ENCODE measurements around the gene PDLIM3.

The PDLIM3 gene

GRCh38 chr4:185550933-185551332 is 15.6 kb upstream of the PDLIM3 start:
- TF ChIP-seq TAF1 (IDR thresholded peaks at IDR 0.05; ENCODE audit: borderline replicate concordance, low read depth, low read length) (no peak), POLR2AphosphoS5 (IDR thresholded peaks at IDR 0.05; ENCODE audit: low read depth, low read length) (no peak), POLR2A (IDR thresholded peaks at IDR 0.05; ENCODE audit: low read depth, low read length) (no peak)
- FAIRE-seq = no peak
- DNase-seq (ENCODE audit: insufficient read length) = no peak

- no peak for DNase-seq (ENCODE audit: insufficient read length)
- TF ChIP-seq POLR2A (IDR thresholded peaks at IDR 0.05; ENCODE audit: low read depth, low read length) (no peak), POLR2AphosphoS5 (IDR thresholded peaks at IDR 0.05; ENCODE audit: low read depth, low read length) (no peak), TAF1 (IDR thresholded peaks at IDR 0.05; ENCODE audit: borderline replicate concordance, low read depth, low read length) (no peak)
- FAIRE-seq = no peak
Observed at GRCh38 chr4:185549095-185549639, 13.9 kb upstream of the PDLIM3 start.

- DNase-seq (ENCODE audit: insufficient read length) = no peak
- FAIRE-seq = no peak
- TF ChIP-seq POLR2A (IDR thresholded peaks at IDR 0.05; ENCODE audit: low read depth, low read length) (no peak), POLR2AphosphoS5 (IDR thresholded peaks at IDR 0.05; ENCODE audit: low read depth, low read length) (no peak), TAF1 (IDR thresholded peaks at IDR 0.05; ENCODE audit: borderline replicate concordance, low read depth, low read length) (no peak)
Observed at GRCh38 chr4:185548587-185548986, 13.3 kb upstream of the PDLIM3 start.

GRCh38 chr4:185546335-185546734 is 11.0 kb upstream of the PDLIM3 start:
- DNase-seq (ENCODE audit: insufficient read length) (no peak), FAIRE-seq (peak; percentile 48)
- no peak for TF ChIP-seq POLR2A (IDR thresholded peaks at IDR 0.05; ENCODE audit: low read depth, low read length)
- no peak for TF ChIP-seq POLR2AphosphoS5 (IDR thresholded peaks at IDR 0.05; ENCODE audit: low read depth, low read length)
- TF ChIP-seq TAF1 (IDR thresholded peaks at IDR 0.05; ENCODE audit: borderline replicate concordance, low read depth, low read length) = no peak

- DNase-seq (ENCODE audit: insufficient read length) (no peak), FAIRE-seq (no peak)
- TF ChIP-seq POLR2AphosphoS5 (IDR thresholded peaks at IDR 0.05; ENCODE audit: low read depth, low read length) = no peak
- no peak for TF ChIP-seq POLR2A (IDR thresholded peaks at IDR 0.05; ENCODE audit: low read depth, low read length)
- TF ChIP-seq TAF1 (IDR thresholded peaks at IDR 0.05; ENCODE audit: borderline replicate concordance, low read depth, low read length) = no peak
Observed at GRCh38 chr4:185542626-185543315, 7.5 kb upstream of the PDLIM3 start.

GRCh38 chr4:185541251-185541727 is 6.0 kb upstream of the PDLIM3 start:
- TF ChIP-seq TAF1 (IDR thresholded peaks at IDR 0.05; ENCODE audit: borderline replicate concordance, low read depth, low read length) = no peak
- no peak for TF ChIP-seq POLR2AphosphoS5 (IDR thresholded peaks at IDR 0.05; ENCODE audit: low read depth, low read length)
- no peak for TF ChIP-seq POLR2A (IDR thresholded peaks at IDR 0.05; ENCODE audit: low read depth, low read length)
- DNase-seq (ENCODE audit: insufficient read length) (no peak), FAIRE-seq (no peak)

GRCh38 chr4:185540487-185541120 is 5.3 kb upstream of the PDLIM3 start:
- no peak for DNase-seq (ENCODE audit: insufficient read length)
- no peak for FAIRE-seq
- TF ChIP-seq POLR2A (IDR thresholded peaks at IDR 0.05; ENCODE audit: low read depth, low read length) (no peak), POLR2AphosphoS5 (IDR thresholded peaks at IDR 0.05; ENCODE audit: low read depth, low read length) (no peak), TAF1 (IDR thresholded peaks at IDR 0.05; ENCODE audit: borderline replicate concordance, low read depth, low read length) (no peak)

- TF ChIP-seq POLR2A (IDR thresholded peaks at IDR 0.05; ENCODE audit: low read depth, low read length) (no peak), TAF1 (IDR thresholded peaks at IDR 0.05; ENCODE audit: borderline replicate concordance, low read depth, low read length) (no peak), POLR2AphosphoS5 (IDR thresholded peaks at IDR 0.05; ENCODE audit: low read depth, low read length) (no peak)
- no peak for DNase-seq (ENCODE audit: insufficient read length)
- FAIRE-seq = no peak
Observed at GRCh38 chr4:185540040-185540439, 4.7 kb upstream of the PDLIM3 start.

GRCh38 chr4:185538806-185539205 is 3.5 kb upstream of the PDLIM3 start:
- no peak for DNase-seq (ENCODE audit: insufficient read length)
- FAIRE-seq = no peak
- TF ChIP-seq POLR2A (IDR thresholded peaks at IDR 0.05; ENCODE audit: low read depth, low read length) (no peak), POLR2AphosphoS5 (IDR thresholded peaks at IDR 0.05; ENCODE audit: low read depth, low read length) (no peak)

- no peak for DNase-seq (ENCODE audit: insufficient read length)
- TF ChIP-seq POLR2AphosphoS5 (IDR thresholded peaks at IDR 0.05; ENCODE audit: low read depth, low read length) (no peak), POLR2A (IDR thresholded peaks at IDR 0.05; ENCODE audit: low read depth, low read length) (no peak), TAF1 (IDR thresholded peaks at IDR 0.05; ENCODE audit: borderline replicate concordance, low read depth, low read length) (no peak)
- FAIRE-seq = peak; percentile 48
Observed at GRCh38 chr4:185536411-185536709, 1.1 kb upstream of the PDLIM3 start.

- TF ChIP-seq POLR2AphosphoS5 (IDR thresholded peaks at IDR 0.05; ENCODE audit: low read depth, low read length) = no peak
- TF ChIP-seq POLR2A (IDR thresholded peaks at IDR 0.05; ENCODE audit: low read depth, low read length) = no peak
- TF ChIP-seq TAF1 (IDR thresholded peaks at IDR 0.05; ENCODE audit: borderline replicate concordance, low read depth, low read length) = no peak
- DNase-seq (ENCODE audit: insufficient read length) = no peak
- no peak for FAIRE-seq
Observed at GRCh38 chr4:185535612-185536410, 504 bp upstream of the PDLIM3 start.

Measured in GM12892 (cell line).